Central memory CD8-positive, alpha-beta T cell (primary cell): Measurements from ENCODE around the gene IFIT1B.
A peak's percentile ranks its signal among the peaks of the same experiment; 100 is the strongest.
"Not testable (repeated sequence)": the region's sequence is repeated elsewhere in the genome, so short reads cannot be mapped to it uniquely, and the experiment has no call there.

ENCODE experiments used
- ATAC-seq: fragments of 150-1000 bp; cut with Tn5 transposase; replicated peaks from 2 replicates; pipeline ENCODE4 v1.10.0; 2022; ENCODE audit warnings: mild to moderate bottlenecking, moderate FRiP score, moderate number of reproducible peaks; ENCODE audit not compliant: poor library complexity, severe bottlenecking; ENCODE audit errors: extremely low read depth
- DNase-seq, 2 donors: peaks; one replicate each; pipeline ENCODE4 v3.0.0; 2021; ENCODE audit warnings: low spot score in 2 of 2
- H3K27ac Mint-ChIP-seq: one replicate; pipeline ENCODE4 v1.8.0; 2022; ENCODE audit warnings: low read depth, mild to moderate bottlenecking, moderate library complexity, mixed read lengths
- H3K27me3 Mint-ChIP-seq: one replicate; pipeline ENCODE4 v1.8.0; 2022; ENCODE audit warnings: mixed read lengths
- H3K36me3 Mint-ChIP-seq: one replicate; pipeline ENCODE4 v1.8.0; 2022; ENCODE audit warnings: mild to moderate bottlenecking, moderate library complexity, mixed read lengths; ENCODE audit not compliant: insufficient read depth
- H3K4me1 Mint-ChIP-seq: one replicate; pipeline ENCODE4 v1.8.0; 2022; ENCODE audit warnings: mixed read lengths
- H3K4me3 Mint-ChIP-seq: one replicate; pipeline ENCODE4 v1.8.0; 2022; ENCODE audit warnings: mild to moderate bottlenecking, moderate library complexity, mixed read lengths
- H3K9me3 Mint-ChIP-seq: one replicate; pipeline ENCODE4 v1.8.0; 2022; ENCODE audit warnings: mixed read lengths

Gene IFIT1B

GRCh38 chr10:89393898-89394297 is 16.0 kb downstream of the IFIT1B start:
- Mint-ChIP-seq H3K9me3 (no peaks in the 10 kb centered on the region), H3K27me3 (no peaks in the 10 kb centered on the region), H3K4me1 (peaks cover 20% of the 10 kb centered on the region), H3K4me3 (no peak overlapping the region), H3K36me3 (peaks cover 4% of the 10 kb centered on the region), H3K27ac (no peak overlapping the region)
- ATAC-seq (no peak), DNase-seq (no peak)

- Mint-ChIP-seq H3K4me1 (peaks cover 26% of the 10 kb centered on the region), H3K36me3 (peaks cover 4% of the 10 kb centered on the region)
Observed at GRCh38 chr10:89395141-89395540, 17.3 kb downstream of the IFIT1B start.

DNA sequence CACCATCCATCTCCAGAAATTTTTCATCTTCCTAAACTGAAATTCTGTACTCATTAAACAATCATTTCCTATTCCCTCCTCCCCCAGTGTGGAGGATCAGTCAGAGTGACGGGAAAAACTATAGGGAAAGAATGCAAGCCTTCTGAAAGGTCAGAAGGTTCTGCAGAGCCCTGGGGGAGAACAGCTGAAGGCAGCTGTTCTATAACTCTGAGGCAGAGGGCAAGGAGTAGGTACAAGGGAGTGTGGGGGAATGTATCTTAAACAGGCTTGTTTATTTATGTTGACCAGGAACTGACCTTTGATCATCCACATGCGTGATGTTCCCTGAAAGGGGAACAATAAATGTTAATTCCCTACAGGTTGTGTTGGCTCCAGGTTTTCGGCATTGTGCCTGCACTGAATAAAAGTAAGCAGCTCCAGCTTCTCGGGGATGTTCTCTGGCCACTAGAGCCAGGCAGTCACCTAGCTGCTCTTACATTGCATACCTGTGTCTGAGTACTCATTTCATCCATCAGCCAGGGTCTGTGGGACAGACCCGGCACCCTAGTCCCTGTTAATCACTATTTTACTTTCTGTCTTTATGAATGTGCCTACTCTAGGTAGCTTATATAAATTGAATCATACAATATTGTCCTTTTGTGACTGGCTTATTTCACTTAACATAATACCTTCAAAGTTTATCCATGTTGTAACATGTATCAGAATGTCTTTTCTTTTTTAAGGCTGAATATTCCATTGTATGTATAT is 20.3 kb downstream of the IFIT1B start:
- Mint-ChIP-seq H3K27me3 (no peaks in the 10 kb centered on the region), H3K4me3 (no peak overlapping the region), H3K9me3 (no peaks in the 10 kb centered on the region), H3K27ac (no peak overlapping the region), H3K36me3 (no peaks in the 10 kb centered on the region), H3K4me1 (peaks cover 17% of the 10 kb centered on the region)
- ATAC-seq (no peak), DNase-seq (no peak)

More at GRCh38 chr10:89395141-89395540, 17.3 kb downstream of the IFIT1B start:
- Mint-ChIP-seq H3K9me3 (no peaks in the 10 kb centered on the region), H3K27ac (no peak overlapping the region), H3K27me3 (no peaks in the 10 kb centered on the region), H3K4me3 (peak overlapping the region; percentile 21)
- DNase-seq (no peak), ATAC-seq (no peak)

GRCh38 chr10:89399956-89400355 is 22.1 kb downstream of the IFIT1B start:
- H3K27me3 Mint-ChIP-seq, result no peaks in the 10 kb centered on the region
- H3K9me3 Mint-ChIP-seq, result no peaks in the 10 kb centered on the region
- no peak overlapping the region for H3K27ac Mint-ChIP-seq
- DNase-seq, result no peak
- ATAC-seq, result no peak
- H3K4me3 Mint-ChIP-seq, result no peak overlapping the region
- no peaks in the 10 kb centered on the region for H3K36me3 Mint-ChIP-seq
- H3K4me1 Mint-ChIP-seq, result peaks cover 20% of the 10 kb centered on the region

DNA sequence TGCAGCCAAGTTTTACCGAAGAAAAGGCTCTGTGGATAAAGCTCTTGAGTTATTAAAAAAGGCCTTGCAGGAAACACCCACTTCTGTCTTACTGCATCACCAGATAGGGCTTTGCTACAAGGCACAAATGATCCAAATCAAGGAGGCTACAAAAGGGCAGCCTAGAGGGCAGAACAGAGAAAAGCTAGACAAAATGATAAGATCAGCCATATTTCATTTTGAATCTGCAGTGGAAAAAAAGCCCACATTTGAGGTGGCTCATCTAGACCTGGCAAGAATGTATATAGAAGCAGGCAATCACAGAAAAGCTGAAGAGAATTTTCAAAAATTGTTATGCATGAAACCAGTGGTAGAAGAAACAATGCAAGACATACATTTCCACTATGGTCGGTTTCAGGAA is 25.2 kb downstream of the IFIT1B start:
- DNase-seq (no peak), ATAC-seq (no peak)
- H3K27me3 Mint-ChIP-seq, result no peaks in the 10 kb centered on the region
- no peak overlapping the region for H3K4me3 Mint-ChIP-seq
- H3K36me3 Mint-ChIP-seq, result no peaks in the 10 kb centered on the region
- peaks cover 14% of the 10 kb centered on the region for H3K4me1 Mint-ChIP-seq
- no peaks in the 10 kb centered on the region for H3K9me3 Mint-ChIP-seq
- H3K27ac Mint-ChIP-seq, result no peak overlapping the region

GRCh38 chr10:89404104-89405047 is 26.5 kb downstream of the IFIT1B start:
- Mint-ChIP-seq H3K4me1 (peaks cover 6% of the 10 kb centered on the region), H3K36me3 (no peaks in the 10 kb centered on the region), H3K4me3 (no peak overlapping the region), H3K27ac (no peak overlapping the region), H3K9me3 (no peaks in the 10 kb centered on the region), H3K27me3 (no peaks in the 10 kb centered on the region)
- ATAC-seq, result no peak
- no peak for DNase-seq

DNA sequence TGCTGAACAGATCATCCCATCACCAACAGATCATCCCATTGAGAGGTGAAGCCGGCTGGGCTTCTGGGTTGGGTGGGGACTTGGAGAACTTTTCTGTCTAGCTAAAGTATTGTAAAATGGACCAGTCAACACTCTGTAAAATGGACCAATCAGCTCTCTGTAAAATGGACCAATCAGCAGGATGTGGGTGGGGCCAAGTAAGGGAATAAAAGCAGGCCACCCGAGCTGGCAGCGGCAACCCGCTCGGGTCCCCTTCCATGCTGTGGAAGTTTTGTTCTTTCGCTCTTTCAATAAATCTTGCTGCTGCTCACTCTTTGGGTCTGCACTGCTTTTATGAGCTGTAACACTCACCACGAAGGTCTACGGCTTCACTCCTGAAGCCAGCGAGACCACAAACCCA is 28.3 kb downstream of the IFIT1B start:
- H3K4me1 Mint-ChIP-seq, result peaks cover 14% of the 10 kb centered on the region
- H3K36me3 Mint-ChIP-seq, ATAC-seq, H3K27me3 Mint-ChIP-seq, H3K27ac Mint-ChIP-seq, H3K4me3 Mint-ChIP-seq, H3K9me3 Mint-ChIP-seq, DNase-seq: not testable (repeated sequence)

GRCh38 chr10:89407792-89408191 is 29.9 kb downstream of the IFIT1B start:
- not testable (repeated sequence) for ATAC-seq

DNA sequence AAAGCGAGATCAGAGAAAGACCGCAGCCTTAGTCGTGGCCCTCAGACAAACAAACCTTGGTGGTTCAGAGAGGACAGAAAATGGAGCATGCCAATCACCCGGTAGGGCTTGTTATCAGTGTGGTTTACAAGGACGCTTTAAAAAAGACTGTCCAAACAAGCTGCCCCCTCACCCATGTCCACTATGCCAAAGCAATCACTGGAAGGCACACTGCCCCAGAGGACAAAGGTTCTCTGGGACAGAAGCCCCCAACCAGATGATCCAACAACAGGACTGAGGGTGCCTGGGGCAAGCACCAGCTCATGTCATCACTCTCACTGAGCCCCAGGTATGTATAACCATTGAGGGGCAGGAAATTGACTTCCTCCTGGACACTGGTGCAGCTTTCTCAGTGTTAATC is 31.4 kb downstream of the IFIT1B start:
- H3K36me3 Mint-ChIP-seq, H3K4me3 Mint-ChIP-seq, DNase-seq: not testable (repeated sequence)

More at GRCh38 chr10:89407792-89408191, 29.9 kb downstream of the IFIT1B start:
- not testable (repeated sequence) for H3K9me3 Mint-ChIP-seq, DNase-seq, H3K4me3 Mint-ChIP-seq, H3K36me3 Mint-ChIP-seq, H3K27me3 Mint-ChIP-seq, H3K27ac Mint-ChIP-seq
- peaks cover 14% of the 10 kb centered on the region for H3K4me1 Mint-ChIP-seq

GRCh38 chr10:89410551-89410950 is 32.7 kb downstream of the IFIT1B start:
- H3K9me3 Mint-ChIP-seq, DNase-seq, H3K27ac Mint-ChIP-seq, H3K4me3 Mint-ChIP-seq, H3K27me3 Mint-ChIP-seq, ATAC-seq: not testable (repeated sequence)
- Mint-ChIP-seq H3K4me1 (peaks cover 20% of the 10 kb centered on the region), H3K36me3 (peaks cover 15% of the 10 kb centered on the region)

More for the DNA sequence above, 31.4 kb downstream of the IFIT1B start:
- H3K27ac Mint-ChIP-seq, H3K9me3 Mint-ChIP-seq, ATAC-seq, H3K27me3 Mint-ChIP-seq: not testable (repeated sequence)
- peaks cover 16% of the 10 kb centered on the region for H3K4me1 Mint-ChIP-seq

GRCh38 chr10:89411135-89411534 is 33.3 kb downstream of the IFIT1B start:
- DNase-seq, H3K4me3 Mint-ChIP-seq, H3K9me3 Mint-ChIP-seq, ATAC-seq, H3K27ac Mint-ChIP-seq, H3K27me3 Mint-ChIP-seq: not testable (repeated sequence)
- Mint-ChIP-seq H3K4me1 (peaks cover 26% of the 10 kb centered on the region), H3K36me3 (peaks cover 19% of the 10 kb centered on the region)

DNA sequence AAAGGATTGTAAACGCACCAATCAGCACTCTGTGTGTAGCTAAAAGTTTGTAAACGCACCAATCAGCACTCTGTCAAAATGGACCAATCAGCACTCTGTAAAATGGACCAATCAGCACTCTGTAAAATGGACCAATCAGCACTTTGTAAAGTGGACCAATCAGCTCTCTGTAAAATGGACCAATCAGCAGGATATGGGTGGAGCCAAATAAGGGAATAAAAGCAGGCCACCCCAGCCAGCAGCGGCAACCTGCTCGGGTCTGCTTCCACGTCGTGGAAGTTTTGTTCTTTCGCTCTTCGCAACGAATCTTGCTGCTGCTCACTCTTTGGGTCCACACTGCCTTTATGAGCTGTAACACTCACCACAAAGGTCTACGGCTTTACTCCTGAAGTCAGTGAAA is 34.4 kb downstream of the IFIT1B start:
- peaks cover 37% of the 10 kb centered on the region for H3K4me1 Mint-ChIP-seq
- H3K27ac Mint-ChIP-seq, result peak overlapping the region; percentile 64
- ATAC-seq, H3K9me3 Mint-ChIP-seq, H3K27me3 Mint-ChIP-seq, DNase-seq: not testable (repeated sequence)
- H3K36me3 Mint-ChIP-seq, result peaks cover 20% of the 10 kb centered on the region
- peak overlapping the region; percentile 7 for H3K4me3 Mint-ChIP-seq
